A549 (cell line): ENCODE data around the gene EGFL7. TPM values are rescaled to one million over a fixed set of nuclear protein-coding genes. Genes with fewer than 3 reads are reported as not detected.
A peak's percentile ranks its signal among the peaks of the same experiment; 100 is the strongest.

Experiments used
- ATAC-seq, 2 experiments: fragments of 200-7000 bp in 1 of 2; fragments of >200 bp in 1 of 2; cut with Nextera tagmentation in 1 of 2; cut with Tn5 transposase in 1 of 2; 3 replicates each; pipeline versions ENCODE4 v1.8.0 to v1.9.1; 2018 to 2020; ENCODE audit warnings: mild to moderate bottlenecking in 1 of 2, moderate library complexity in 1 of 2
- CTCF ChIA-PET: fragments of 300-600 bp; sonication (Branson Sonifier 250); formaldehyde crosslinking; extraction: SDS; loops from one replicate; lab custom pipeline; 2021; ENCODE audit warnings: antibody characterized with exemption, inconsistent platforms; lab: Yijun Ruan, JAX
- POLR2A ChIA-PET: fragments of 350-600 bp; formaldehyde crosslinking; extraction: SDS; loops from one replicate; lab custom pipeline; 2021; ENCODE audit warnings: antibody characterized with exemption, inconsistent platforms; lab: Yijun Ruan, JAX
- DNase-seq, 2 experiments: peaks; one replicate each; pipeline versions ENCODE4 v3.0.0 to v3.0.0-alpha.2; 2011 to 2016; ENCODE audit warnings: low read depth in 1 of 2, low spot score in 1 of 2
- FAIRE-seq: peaks from 2 replicates; lab custom pipeline; 2011; peaks lifted over from hg19 to GRCh38; lab: Jason Lieb, UNC
- H3K27ac ChIP-seq, 2 experiments: fragments of >200 bp; sonication (Bioruptor Twin); formaldehyde crosslinking; 3 replicates each; pipeline ENCODE4 v1.5.1; 2016 to 2017
- H3K4me1 ChIP-seq: fragments of >200 bp; sonication (Bioruptor Twin); formaldehyde crosslinking; 3 replicates; pipeline ENCODE4 v1.6.1; 2016
- H3K4me2 ChIP-seq: fragments of >200 bp; sonication (Bioruptor Twin); formaldehyde crosslinking; 3 replicates; pipeline ENCODE4 v1.6.1; 2016
- H3K4me3 ChIP-seq: fragments of >200 bp; sonication (Bioruptor Twin); formaldehyde crosslinking; 3 replicates; pipeline ENCODE4 v1.5.1; 2016
- H3K9me3 ChIP-seq: fragments of >200 bp; sonication (Bioruptor Twin); formaldehyde crosslinking; 3 replicates; pipeline ENCODE4 v1.6.1; 2016
- ATOH8 ChIP-seq: fragments of 250-450 bp; sonication (Bioruptor Pico); IDR thresholded peaks from 2 replicates; pipeline ENCODE4 v1.5.0; 2020; ENCODE audit warnings: low read depth, mild to moderate bottlenecking, moderate library complexity
- CHD2 ChIP-seq: fragments of 150-350 bp; IDR thresholded peaks from 2 replicates; pipeline ENCODE4 v1.6.1; 2014; ENCODE audit warnings: low read length; ENCODE audit not compliant: partially characterized antibody
- CHD4 ChIP-seq: fragments of 200-600 bp; sonication (generic); IDR thresholded peaks from 2 replicates; pipeline ENCODE4 v1.6.1; 2016; ENCODE audit warnings: antibody characterized with exemption, mild to moderate bottlenecking, borderline replicate concordance
- EHF ChIP-seq: fragments of 250-450 bp; sonication (Bioruptor Pico); IDR thresholded peaks from 2 replicates; pipeline ENCODE4 v1.5.0; 2020; ENCODE audit warnings: mild to moderate bottlenecking
- EHMT2 ChIP-seq: fragments of 200-600 bp; sonication (generic); IDR thresholded peaks from 2 replicates; pipeline ENCODE4 v1.6.1; 2016; ENCODE audit warnings: antibody characterized with exemption, low read depth, mild to moderate bottlenecking, moderate library complexity
- ELK1 ChIP-seq: fragments of 150-350 bp; IDR thresholded peaks from 2 replicates; pipeline ENCODE4 v1.6.1; 2014; ENCODE audit warnings: low read depth, mild to moderate bottlenecking, low read length
- EP300 ChIP-seq, 2 experiments: fragments of >200 bp; sonication (Bioruptor Twin); formaldehyde crosslinking; IDR thresholded peaks; 2 replicates in 1 of 2; 3 replicates in 1 of 2; pipeline ENCODE4 v1.6.1; 2016 to 2017
- HDAC2 ChIP-seq: fragments of 200-600 bp; sonication (generic); IDR thresholded peaks from 2 replicates; pipeline ENCODE4 v1.6.1; 2016
- HEYL ChIP-seq: fragments of 250-450 bp; sonication (Bioruptor Pico); IDR thresholded peaks from 2 replicates; pipeline ENCODE4 v1.8.0; 2021; ENCODE audit warnings: mild to moderate bottlenecking, moderate library complexity
- HMGXB4 ChIP-seq: fragments of 250-450 bp; sonication (Bioruptor Pico); IDR thresholded peaks from 2 replicates; pipeline ENCODE4 v1.5.0; 2021; ENCODE audit warnings: mild to moderate bottlenecking, moderate library complexity, borderline replicate concordance
- HOXA7 ChIP-seq: fragments of 250-450 bp; sonication (Bioruptor Pico); IDR thresholded peaks from 2 replicates; pipeline ENCODE4 v1.5.0; 2020; ENCODE audit warnings: mild to moderate bottlenecking, moderate library complexity
- HOXB13 ChIP-seq: fragments of 250-450 bp; sonication (Bioruptor Pico); IDR thresholded peaks from 2 replicates; pipeline ENCODE4 v1.5.0; 2020; ENCODE audit warnings: low read depth, mild to moderate bottlenecking, moderate library complexity
- MAFK ChIP-seq: fragments of 450-650 bp; IDR thresholded peaks from 2 replicates; pipeline ENCODE4 v1.6.1; 2014; ENCODE audit not compliant: partially characterized antibody
- NFE2L2 ChIP-seq: fragments of 150-350 bp; conservative IDR thresholded peaks from 2 replicates; pipeline ENCODE4 v1.6.1; 2014; ENCODE audit warnings: low read length
- NR3C1 ChIP-seq: fragments of >200 bp; sonication (Bioruptor Twin); formaldehyde crosslinking; IDR thresholded peaks from 3 replicates; pipeline ENCODE4 v1.6.1; 2017
- RAD21 ChIP-seq, 2 experiments: fragments of >200 bp in 1 of 2; sonication (Bioruptor Twin) in 1 of 2; formaldehyde crosslinking in 1 of 2; IDR thresholded peaks in 1 of 2; conservative IDR thresholded peaks in 1 of 2; 2 replicates in 1 of 2; 3 replicates in 1 of 2; pipeline ENCODE4 v1.6.1; 2012 to 2018; ENCODE audit warnings: inconsistent platforms in 1 of 2
- RARB ChIP-seq: fragments of 250-450 bp; sonication (Bioruptor Pico); IDR thresholded peaks from 2 replicates; pipeline ENCODE4 v1.8.0; 2021; ENCODE audit warnings: mild to moderate bottlenecking, moderate library complexity
- RCOR1 ChIP-seq: fragments of 150-350 bp; IDR thresholded peaks from 2 replicates; pipeline ENCODE4 v1.6.1; 2014; ENCODE audit warnings: antibody characterized with exemption, low read length, low read depth
- REST ChIP-seq: fragments of 200-600 bp; sonication (generic); IDR thresholded peaks from 2 replicates; pipeline ENCODE4 v1.6.1; 2016; ENCODE audit warnings: antibody characterized with exemption, mild to moderate bottlenecking, moderate library complexity
- ZNF302 ChIP-seq: fragments of 250-450 bp; sonication (Bioruptor Pico); IDR thresholded peaks from 2 replicates; pipeline ENCODE4 v1.9.0; 2021; ENCODE audit warnings: inconsistent platforms, mild to moderate bottlenecking, moderate library complexity
- ZSCAN20 ChIP-seq: fragments of 250-450 bp; sonication (Bioruptor Pico); IDR thresholded peaks from 2 replicates; pipeline ENCODE4 v1.8.0; 2022; ENCODE audit warnings: mild to moderate bottlenecking, moderate library complexity
- WGBS: methylation state at CpG from one replicate; pipeline ENCODE4 v1.1.6; 2017; ENCODE audit errors: missing lambda C conversion rate; 5-methylcytosine and 5-hydroxymethylcytosine counted together
- polyA plus RNA-seq, 4 experiments: library from polyadenylated mRNA; depleted of rRNA in 3 of 4; stranded (reverse); fragments of >200 nt; fragmentation: RNase III in 1 of 4; extraction: RNeasy Plus Mini Kit Qiagen cat#74134 plus additional on column Dnase treatment in 1 of 4; gene quantifications; 2 replicates in 3 of 4; 3 replicates in 1 of 4; pipeline ENCODE4 v1.2.3, GENCODE V29; 2011 to 2017

The EGFL7 gene
- polyA plus RNA-seq, 2 of the 4 experiments (the other 2 are of a cell fraction): 19.9 to 34.4 TPM

- peak in 1 of 2 experiments; percentile 42; a peak in 3 of 6 replicates for ATAC-seq
- no peak overlapping the region for H3K4me3 ChIP-seq
- TF ChIP-seq NFE2L2: no peak
- no peak for FAIRE-seq
- ChIA-PET CTCF (interaction anchor here (0.7 to 2.7 kb wide), 10 partner anchors 11 to 435 kb away, joined by 3 to 17 read pairs (median 4); partner anchors contain the start of gene AGPAT2), POLR2A (no interaction called here)
- no peak overlapping the region for H3K27ac ChIP-seq
- no peaks in the 10 kb centered on the region for H3K9me3 ChIP-seq
- H3K4me2 ChIP-seq: no peak overlapping the region; the same call in 2 of the 3 replicates
- peaks cover 41% of the 10 kb centered on the region for H3K4me1 ChIP-seq
- no peak for DNase-seq
- 82% methylated on average over 22 of the region's 40 CpGs for WGBS
Observed at GRCh38 chr9:136667940-136668760, 5.4 kb downstream of the EGFL7 start.

GRCh38 chr9:136668983-136669790 is 6.5 kb downstream of the EGFL7 start:
- DNase-seq: peak; percentile 61 to 67
- TF ChIP-seq EHMT2 (no peak), ELK1 (no peak), HOXB13 (CRISPR knock-in tag) (no peak), REST (no peak), HOXA7 (CRISPR knock-in tag) (no peak), HEYL (CRISPR knock-in tag) (no peak), ATOH8 (CRISPR knock-in tag) (no peak), ZSCAN20 (CRISPR knock-in tag) (no peak), NR3C1 (no peak), ZNF302 (CRISPR knock-in tag) (no peak), CHD2 (no peak), HDAC2 (no peak), MAFK (no peak), EHF (CRISPR knock-in tag) (no peak), CHD4 (no peak), RARB (CRISPR knock-in tag) (no peak), RCOR1 (no peak), RAD21 (conservative IDR thresholded peaks at IDR 0.05 in 1 of 2, IDR thresholded peaks at IDR 0.05 in 1 of 2) (no peak), HMGXB4 (CRISPR knock-in tag) (no peak), EP300 (IDR thresholded peaks at IDR 0.05) (no peak)
- TF ChIP-seq, all 56 proteins: peak for 0
- Histone ChIP-seq H3K9me3 (no peaks in the 10 kb centered on the region), H3K4me1 (peaks cover 41% of the 10 kb centered on the region), H3K4me2 (peak overlapping the region; percentile 14), H3K27ac (peak overlapping the region; percentile 45 to 77; a peak in 3 of 6 replicates), H3K4me3 (no peak overlapping the region)
- FAIRE-seq: no peak
- 70% methylated on average over 8 of the region's 23 CpGs for WGBS
- ChIA-PET CTCF (interaction anchor here (0.8 to 2.7 kb wide), 9 partner anchors 12 to 436 kb away, joined by 3 to 17 read pairs (median 3); partner anchors contain the start of gene AGPAT2), POLR2A (no interaction called here)
- peak; percentile 7 to 44; a peak in 3 of 6 replicates for ATAC-seq
